MM.1S (cell line): ENCODE results near the gene IRAK4.

Source experiments
- DNase-seq: peaks from one replicate; pipeline ENCODE4 v3.0.0-alpha.2; 2015
- H2AFZ ChIP-seq: fragments of 300-600 bp; sonication (generic); 2 replicates; pipeline ENCODE4 v1.6.0; 2016; ENCODE audit warnings: antibody characterized with exemption, low read length
- H3F3A ChIP-seq: fragments of 300-600 bp; sonication (generic); 2 replicates; pipeline ENCODE4 v1.6.1; 2016; ENCODE audit warnings: mild to moderate bottlenecking, antibody characterized with exemption, low read length, moderate library complexity, mixed read lengths; ENCODE audit not compliant: insufficient read depth
- H3K27ac ChIP-seq: fragments of 300-600 bp; sonication (generic); 2 replicates; pipeline ENCODE4 v1.5.1; 2016; ENCODE audit warnings: mild to moderate bottlenecking, low read length
- H3K27me3 ChIP-seq: fragments of 300-600 bp; sonication (generic); replicated peaks from 2 replicates; pipeline ENCODE4 v1.6.0; 2016; ENCODE audit warnings: low read length; ENCODE audit not compliant: insufficient read depth
- H3K36me3 ChIP-seq: fragments of 300-600 bp; sonication (generic); replicated peaks from 2 replicates; pipeline ENCODE4 v1.6.1; 2016; ENCODE audit warnings: mild to moderate bottlenecking, low read length, mixed read lengths; ENCODE audit not compliant: insufficient read depth
- H3K4me1 ChIP-seq: fragments of 300-600 bp; sonication (generic); 2 replicates; pipeline ENCODE4 v1.6.1; 2016; ENCODE audit warnings: low read length, mixed read lengths
- H3K4me2 ChIP-seq: fragments of 300-600 bp; sonication (generic); 2 replicates; pipeline ENCODE4 v1.6.0; 2016; ENCODE audit warnings: low read depth, low read length
- H3K4me3 ChIP-seq: fragments of 300-600 bp; sonication (generic); 2 replicates; pipeline ENCODE4 v1.5.1; 2016; ENCODE audit warnings: low read length, mixed read lengths
- H3K79me2 ChIP-seq: fragments of 300-600 bp; sonication (generic); 2 replicates; pipeline ENCODE4 v1.6.1; 2016; ENCODE audit warnings: mixed run types, low read length, mixed read lengths
- H3K9ac ChIP-seq: fragments of 300-600 bp; sonication (generic); 2 replicates; pipeline ENCODE4 v1.6.1; 2016; ENCODE audit warnings: low read length, mixed read lengths
- H3K9me2 ChIP-seq: fragments of 300-600 bp; sonication (generic); replicated peaks from 2 replicates; pipeline ENCODE4 v1.6.1; 2016; ENCODE audit warnings: mild to moderate bottlenecking, low read length, mixed read lengths; ENCODE audit not compliant: insufficient read depth
- H3K9me3 ChIP-seq: fragments of 300-600 bp; sonication (generic); replicated peaks from 2 replicates; pipeline ENCODE4 v1.6.1; 2016; ENCODE audit warnings: mild to moderate bottlenecking, low read length, mixed read lengths; ENCODE audit not compliant: insufficient read depth
- H4K20me1 ChIP-seq: fragments of 300-600 bp; sonication (generic); 2 replicates; pipeline ENCODE4 v1.6.1; 2016; ENCODE audit warnings: mild to moderate bottlenecking, low read length, moderate library complexity, mixed read lengths; ENCODE audit not compliant: insufficient read depth
- CTCF ChIP-seq: fragments of 300-600 bp; sonication (generic); IDR thresholded peaks from 2 replicates; pipeline ENCODE4 v1.5.1; 2016; ENCODE audit warnings: antibody characterized with exemption, low read length, mixed read lengths
- EZH2 ChIP-seq: fragments of 300-600 bp; sonication (generic); optimal IDR thresholded peaks from 2 replicates; pipeline ENCODE3; 2017; ENCODE audit warnings: low read depth, mild to moderate bottlenecking, antibody characterized with exemption, low read length, mixed read lengths
- EZH2phosphoT487 ChIP-seq: fragments of 300-600 bp; sonication (generic); IDR thresholded peaks from 2 replicates; pipeline ENCODE4 v1.6.1; 2018; ENCODE audit warnings: antibody characterized with exemption, low read length

IRAK4 gene

GRCh38 chr12:43786899-43787693 lies 28.3 kb downstream of the IRAK4 start:
- Histone ChIP-seq H3F3A (no peaks in the 10 kb centered on the region; the same call in 1 of the 2 replicates), H3K27me3 (no peaks in the 10 kb centered on the region), H4K20me1 (no peaks in the 10 kb centered on the region), H3K9me3 (no peaks in the 10 kb centered on the region), H3K36me3 (no peaks in the 10 kb centered on the region; the same call in 1 of the 2 replicates), H3K4me3 (no peak overlapping the region), H3K4me2 (no peak overlapping the region), H3K9ac (no peak overlapping the region), H2AFZ (no peak overlapping the region), H3K4me1 (no peaks in the 10 kb centered on the region), H3K27ac (no peak overlapping the region), H3K79me2 (no peaks in the 10 kb centered on the region), H3K9me2 (no peaks in the 10 kb centered on the region)
- no peak for DNase-seq
- TF ChIP-seq CTCF = no peak
- TF ChIP-seq EZH2phosphoT487 = no peak
- no peak for TF ChIP-seq EZH2

GRCh38 chr12:43789941-43790340 lies 31.2 kb downstream of the IRAK4 start:
- TF ChIP-seq CTCF (no peak), EZH2 (no peak), EZH2phosphoT487 (no peak)
- H3K27ac ChIP-seq = no peak overlapping the region
- H3K79me2 ChIP-seq = no peaks in the 10 kb centered on the region
- H3K4me2 ChIP-seq = no peak overlapping the region
- no peak overlapping the region for H3K4me3 ChIP-seq
- no peaks in the 10 kb centered on the region for H3K27me3 ChIP-seq
- no peaks in the 10 kb centered on the region for H4K20me1 ChIP-seq
- no peaks in the 10 kb centered on the region for H3K9me3 ChIP-seq
- no peaks in the 10 kb centered on the region for H3K4me1 ChIP-seq
- H3K9ac ChIP-seq = no peak overlapping the region
- no peaks in the 10 kb centered on the region for H3K9me2 ChIP-seq
- DNase-seq = no peak
- H2AFZ ChIP-seq = no peak overlapping the region
- no peaks in the 10 kb centered on the region; the same call in 1 of the 2 replicates for H3F3A ChIP-seq
- H3K36me3 ChIP-seq = no peaks in the 10 kb centered on the region

- Histone ChIP-seq H3K9me3 (no peaks in the 10 kb centered on the region), H2AFZ (no peak overlapping the region), H3K4me3 (no peak overlapping the region), H3K36me3 (peaks cover 11% of the 10 kb centered on the region; the same call in 1 of the 2 replicates), H3K27ac (no peak overlapping the region), H4K20me1 (no peaks in the 10 kb centered on the region), H3F3A (no peaks in the 10 kb centered on the region; the same call in 1 of the 2 replicates), H3K9ac (no peak overlapping the region), H3K27me3 (no peaks in the 10 kb centered on the region), H3K4me1 (no peaks in the 10 kb centered on the region), H3K4me2 (no peak overlapping the region), H3K79me2 (no peaks in the 10 kb centered on the region), H3K9me2 (no peaks in the 10 kb centered on the region)
- TF ChIP-seq CTCF (no peak), EZH2phosphoT487 (no peak), EZH2 (no peak)
- DNase-seq = no peak
These were observed 37.0 kb downstream of the IRAK4 start for GRCh38 chr12:43795716-43796280.
